HG03039 (cell line): Measurements from ENCODE around the gene IRAK1.

Experiments
- ATAC-seq: cut with Tn5 transposase; IDR thresholded peaks from one replicate; pipeline ENCODE4 v1.9.1; 2021; ENCODE audit warnings: mild to moderate bottlenecking, moderate library complexity; ENCODE audit not compliant: unreplicated experiment

Gene IRAK1

GRCh38 chrX:154020536-154021115, 924 bp upstream of the IRAK1 start:
- ATAC-seq, result no peak

GRCh38 chrX:154019061-154019621, 561 bp downstream of the IRAK1 start:
- ATAC-seq, result no peak

GRCh38 chrX:154018518-154019060, 1.1 kb downstream of the IRAK1 start:
- ATAC-seq, result no peak

GRCh38 chrX:154017766-154018517, 1.8 kb downstream of the IRAK1 start:
- no peak for ATAC-seq

GRCh38 chrX:154016366-154017076, 3.2 kb downstream of the IRAK1 start:
- no peak for ATAC-seq

- no peak for ATAC-seq
These were observed 4.0 kb downstream of the IRAK1 start for GRCh38 chrX:154015581-154016264.

GRCh38 chrX:154014429-154015380, 5.0 kb downstream of the IRAK1 start:
- no peak for ATAC-seq

- no peak for ATAC-seq
These were observed 5.9 kb downstream of the IRAK1 start for GRCh38 chrX:154013614-154014360.

GRCh38 chrX:154013001-154013421, 6.7 kb downstream of the IRAK1 start:
- ATAC-seq, result no peak

GRCh38 chrX:154012336-154012991, 7.2 kb downstream of the IRAK1 start:
- no peak for ATAC-seq

- ATAC-seq, result no peak
These were observed 8.0 kb downstream of the IRAK1 start for GRCh38 chrX:154011376-154012335.

GRCh38 chrX:154010330-154011087, 9.2 kb downstream of the IRAK1 start:
- no peak for ATAC-seq

GRCh38 chrX:154008521-154008920, 11.2 kb downstream of the IRAK1 start:
- ATAC-seq, result no peak

- ATAC-seq, result no peak
These were observed 12.8 kb downstream of the IRAK1 start for GRCh38 chrX:154006947-154007346.

GRCh38 chrX:154004315-154004714, 15.4 kb downstream of the IRAK1 start:
- ATAC-seq, result no peak

- ATAC-seq, result no peak
These were observed 17.4 kb downstream of the IRAK1 start for GRCh38 chrX:154002215-154002719.
